RWPE2 (cell line): Measurements from ENCODE around the gene KDF1.

Experiments used
- ATAC-seq: fragments of 200-7000 bp; cut with Tn5 transposase; 3 replicates; pipeline ENCODE4 v1.9.1; 2021; ENCODE audit warnings: low read depth
- DNase-seq: peaks from one replicate; pipeline ENCODE4 v3.0.0-alpha.2; 2020; ENCODE audit warnings: low spot score
- H3K27ac ChIP-seq: fragments of 450-650 bp; 2 replicates; pipeline ENCODE4 v1.5.1; 2017; ENCODE audit warnings: mild to moderate bottlenecking; ENCODE audit not compliant: poor library complexity, severe bottlenecking
- H3K27me3 ChIP-seq: fragments of 250-450 bp; sonication (Bioruptor Pico); 2 replicates; pipeline ENCODE4 v1.5.1; 2021; ENCODE audit warnings: mild to moderate bottlenecking, moderate library complexity; ENCODE audit not compliant: insufficient read depth, poor library complexity, severe bottlenecking
- H3K36me3 ChIP-seq: fragments of 250-450 bp; sonication (Bioruptor Pico); 2 replicates; pipeline ENCODE4 v1.5.1; 2020; ENCODE audit warnings: low read depth, mild to moderate bottlenecking, moderate library complexity
- H3K4me1 ChIP-seq: fragments of 250-450 bp; sonication (Bioruptor Pico); 2 replicates; pipeline ENCODE4 v1.5.1; 2021; ENCODE audit warnings: mild to moderate bottlenecking, moderate library complexity; ENCODE audit not compliant: insufficient read depth, poor library complexity, severe bottlenecking
- H3K4me3 ChIP-seq: fragments of 250-450 bp; sonication (Bioruptor Pico); 2 replicates; pipeline ENCODE4 v1.5.1; 2021; ENCODE audit warnings: mild to moderate bottlenecking, moderate library complexity; ENCODE audit not compliant: severe bottlenecking
- H3K9me3 ChIP-seq: fragments of 250-450 bp; sonication (Bioruptor Pico); 2 replicates; pipeline ENCODE4 v1.5.1; 2021; ENCODE audit warnings: mild to moderate bottlenecking, moderate library complexity; ENCODE audit not compliant: severe bottlenecking
- CTCF ChIP-seq: fragments of 450-650 bp; IDR thresholded peaks from one replicate; pipeline ENCODE4 v1.5.1; 2017; ENCODE audit warnings: mild to moderate bottlenecking, moderate library complexity; ENCODE audit not compliant: poor library complexity, severe bottlenecking

The KDF1 gene

GRCh38 chr1:26976621-26977510 is 16.6 kb upstream of the KDF1 start:
- Histone ChIP-seq H3K36me3 (no peaks in the 10 kb centered on the region), H3K27ac (no peak overlapping the region), H3K9me3 (no peaks in the 10 kb centered on the region), H3K4me3 (no peak overlapping the region), H3K4me1 (no peaks in the 10 kb centered on the region), H3K27me3 (no peaks in the 10 kb centered on the region)
- TF ChIP-seq CTCF: no peak
- DNase-seq (no peak), ATAC-seq (no peak)

- H3K27ac ChIP-seq: no peak overlapping the region
- no peak for ATAC-seq
Measured at GRCh38 chr1:26972821-26973220, 12.6 kb upstream of the KDF1 start.

GRCh38 chr1:26972390-26972789 is 12.1 kb upstream of the KDF1 start:
- H3K36me3 ChIP-seq: no peaks in the 10 kb centered on the region
- no peaks in the 10 kb centered on the region for H3K9me3 ChIP-seq
- ATAC-seq (no peak), DNase-seq (no peak)
- no peaks in the 10 kb centered on the region for H3K4me1 ChIP-seq
- no peak overlapping the region for H3K4me3 ChIP-seq
- no peak for TF ChIP-seq CTCF
- H3K27ac ChIP-seq: no peak overlapping the region
- H3K27me3 ChIP-seq: no peaks in the 10 kb centered on the region

More at GRCh38 chr1:26972821-26973220, 12.6 kb upstream of the KDF1 start:
- Histone ChIP-seq H3K9me3 (no peaks in the 10 kb centered on the region), H3K4me3 (no peak overlapping the region), H3K36me3 (no peaks in the 10 kb centered on the region), H3K4me1 (no peaks in the 10 kb centered on the region), H3K27me3 (no peaks in the 10 kb centered on the region)
- TF ChIP-seq CTCF: no peak
- DNase-seq: no peak

DNA sequence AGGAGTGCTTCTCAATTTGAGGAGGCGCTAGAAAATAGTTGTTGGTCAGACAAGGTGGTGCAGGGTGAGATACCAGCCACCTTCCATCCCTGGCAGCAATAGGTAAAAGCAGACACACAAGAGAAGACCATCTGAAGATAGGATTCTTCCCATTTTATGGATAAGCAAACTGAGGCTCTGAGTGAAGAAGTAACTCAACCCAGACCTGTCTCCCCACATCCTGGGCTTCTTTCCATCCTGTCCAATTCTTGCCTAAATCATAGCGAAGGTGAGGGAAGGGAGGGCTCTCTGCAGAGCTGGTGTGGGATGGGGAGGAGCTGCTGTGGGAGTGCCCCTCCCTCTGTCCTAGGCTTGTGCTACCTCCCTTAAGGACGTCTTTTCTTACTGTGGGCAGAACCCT is 11.3 kb upstream of the KDF1 start:
- no peak for TF ChIP-seq CTCF
- Histone ChIP-seq H3K27me3 (no peaks in the 10 kb centered on the region), H3K4me1 (no peaks in the 10 kb centered on the region), H3K36me3 (no peaks in the 10 kb centered on the region), H3K9me3 (no peaks in the 10 kb centered on the region), H3K27ac (no peak overlapping the region), H3K4me3 (no peak overlapping the region)
- DNase-seq (no peak), ATAC-seq (no peak)

GRCh38 chr1:26970810-26971209 is 10.5 kb upstream of the KDF1 start:
- no peak for TF ChIP-seq CTCF
- Histone ChIP-seq H3K36me3 (no peaks in the 10 kb centered on the region), H3K27ac (no peak overlapping the region), H3K4me3 (no peak overlapping the region), H3K9me3 (no peaks in the 10 kb centered on the region), H3K4me1 (no peaks in the 10 kb centered on the region), H3K27me3 (no peaks in the 10 kb centered on the region)
- ATAC-seq (no peak), DNase-seq (no peak)
